Thyroid gland (tissue), 4 donors: ENCODE data around the gene DENND1A. TPM values are rescaled to one million over a fixed set of nuclear protein-coding genes. Genes with fewer than 3 reads are reported as not detected.
A peak's percentile ranks its signal among the peaks of the same experiment; 100 is the strongest.
"Not testable (repeated sequence)": the region's sequence is repeated elsewhere in the genome, so short reads cannot be mapped to it uniquely, and the experiment has no call there.

Experiments used
- DNase-seq, 2 donors: peaks; one replicate each; pipeline ENCODE4 v3.0.0-alpha.2; 2019
- H3K27ac ChIP-seq, 3 donors: fragments of 200-600 bp; sonication (generic); 1 replicate in 2 of 3; 2 replicates in 1 of 3; pipeline ENCODE4 v1.5.1; 2016 to 2019; ENCODE audit warnings: mild to moderate bottlenecking in 1 of 3, moderate library complexity in 1 of 3
- H3K27me3 ChIP-seq: fragments of 200-600 bp; sonication (generic); one replicate; pipeline ENCODE4 v1.5.1; 2019
- H3K36me3 ChIP-seq, 2 donors: fragments of 200-600 bp; sonication (generic); one replicate each; pipeline ENCODE4 v1.5.1; 2016 to 2019
- H3K4me1 ChIP-seq, 2 donors: fragments of 200-600 bp; sonication (generic); one replicate each; pipeline ENCODE4 v1.5.1; 2017 to 2019
- H3K4me3 ChIP-seq, 3 donors: fragments of 200-600 bp; sonication (generic); replicated peaks in 1 of 3; 1 replicate in 2 of 3; 2 replicates in 1 of 3; pipeline ENCODE4 v1.5.1; 2016; ENCODE audit warnings: mild to moderate bottlenecking in 1 of 3
- H3K9me3 ChIP-seq: fragments of 200-600 bp; sonication (generic); one replicate; pipeline ENCODE4 v1.5.1; 2017
- CTCF ChIP-seq, 6 experiments: fragments of 200-600 bp in 3 of 6; fragments of 450-650 bp in 3 of 6; sonication (generic) in 3 of 6; IDR thresholded peaks; one replicate each; pipeline ENCODE4 v1.5.1; 2016 to 2019; ENCODE audit warnings: antibody characterized with exemption in 6 of 6, mild to moderate bottlenecking in 2 of 6, inconsistent platforms in 1 of 6, moderate library complexity in 1 of 6
- POLR2A ChIP-seq, 2 donors: fragments of 450-650 bp; IDR thresholded peaks; one replicate each; pipeline ENCODE4 v1.6.1; 2017; ENCODE audit warnings: antibody characterized with exemption in 2 of 2, mild to moderate bottlenecking in 2 of 2, moderate library complexity in 1 of 2
- WGBS, 2 donors: methylation state at CpG; one replicate each; pipeline ENCODE4 v1.1.5; 2017; 5-methylcytosine and 5-hydroxymethylcytosine counted together
- intact Hi-C: fragments of 100-400 bp; cut with DNase I; formaldehyde crosslinking; loops from one replicate; pipeline ENCODE4 v1.15.1; 2023
- total RNA-seq, 4 donors: library from RNA; depleted of rRNA; stranded (reverse); fragments of >200 nt; gene quantifications; one replicate each; pipeline ENCODE4 v1.2.3, GENCODE V29; 2016

Gene DENND1A
- total RNA-seq, 4 donors from 2014 or later = 18.8 to 34.4 (median 28.2) TPM

GRCh38 chr9:123336959-123337358 lies 593.0 kb downstream of the DENND1A start:
- Histone ChIP-seq H3K27ac (peak overlapping the region in 2 of 3 donors; percentile 73 to 83), H3K4me1 (peaks cover 30 to 36% of the 10 kb centered on the region in 2 donors), H3K9me3 (no peaks in the 10 kb centered on the region), H3K4me3 (no peak overlapping the region), H3K36me3 (no peaks in the 10 kb centered on the region), H3K27me3 (no peaks in the 10 kb centered on the region)
- intact Hi-C loops = no loop called here
- TF ChIP-seq CTCF (IDR thresholded peaks at IDR 0.05) (no peak), POLR2A (IDR thresholded peaks at IDR 0.05) (no peak)
- DNase-seq = no peak

GRCh38 chr9:123336449-123336848 lies 593.5 kb downstream of the DENND1A start:
- DNase-seq = peak in 1 of 2 donors; percentile 33
- Histone ChIP-seq H3K27me3 (no peaks in the 10 kb centered on the region), H3K4me1 (peaks cover 30 to 36% of the 10 kb centered on the region in 2 donors), H3K27ac (peak overlapping the region; percentile 73 to 85 (median 83)), H3K9me3 (no peaks in the 10 kb centered on the region), H3K36me3 (no peaks in the 10 kb centered on the region), H3K4me3 (no peak overlapping the region)
- TF ChIP-seq CTCF (IDR thresholded peaks at IDR 0.05) (no peak), POLR2A (IDR thresholded peaks at IDR 0.05) (no peak)
- 89 to 94% methylated on average over 3 of the region's 3 CpGs for WGBS, 2 donors
- intact Hi-C loops = no loop called here

- Histone ChIP-seq H3K27ac (peak overlapping the region; percentile 73 to 85 (median 83)), H3K4me3 (no peak overlapping the region), H3K4me1 (peaks cover 30 to 36% of the 10 kb centered on the region in 2 donors), H3K9me3 (no peaks in the 10 kb centered on the region), H3K27me3 (no peaks in the 10 kb centered on the region), H3K36me3 (no peaks in the 10 kb centered on the region)
- 49 to 55% methylated on average over 6 of the region's 6 CpGs for WGBS, 2 donors
- DNase-seq = no peak
- intact Hi-C loops = no loop called here
- no peak for TF ChIP-seq CTCF (IDR thresholded peaks at IDR 0.05)
- TF ChIP-seq POLR2A (IDR thresholded peaks at IDR 0.05) = no peak
These were observed 594.0 kb downstream of the DENND1A start for GRCh38 chr9:123335986-123336329.

- intact Hi-C loops = no loop called here
- Histone ChIP-seq H3K36me3 (no peaks in the 10 kb centered on the region), H3K4me1 (peaks cover 25 to 31% of the 10 kb centered on the region in 2 donors), H3K27ac (peak overlapping the region; percentile 73 to 85 (median 83)), H3K27me3 (no peaks in the 10 kb centered on the region), H3K4me3 (no peak overlapping the region), H3K9me3 (no peaks in the 10 kb centered on the region)
- TF ChIP-seq POLR2A (IDR thresholded peaks at IDR 0.05) (no peak), CTCF (IDR thresholded peaks at IDR 0.05) (no peak)
- WGBS, 2 donors = 23 to 24% methylated on average over 9 of the region's 9 CpGs
- DNase-seq = peak; percentile 85 to 93
These were observed 594.5 kb downstream of the DENND1A start for GRCh38 chr9:123335193-123335985.

GRCh38 chr9:123334639-123335038 lies 595.3 kb downstream of the DENND1A start:
- intact Hi-C loops = no loop called here
- no peaks in the 10 kb centered on the region for H3K27me3 ChIP-seq
- TF ChIP-seq POLR2A (IDR thresholded peaks at IDR 0.05) = no peak
- no peak for TF ChIP-seq CTCF (IDR thresholded peaks at IDR 0.05)
- no peak overlapping the region for H3K4me3 ChIP-seq
- peaks cover 18 to 23% of the 10 kb centered on the region in 2 donors for H3K4me1 ChIP-seq
- 97 to 98% methylated on average over 3 of the region's 3 CpGs for WGBS, 2 donors
- DNase-seq = no peak
- no peaks in the 10 kb centered on the region for H3K36me3 ChIP-seq
- peak overlapping the region; percentile 73 to 85 (median 83) for H3K27ac ChIP-seq
- no peaks in the 10 kb centered on the region for H3K9me3 ChIP-seq

GRCh38 chr9:123333058-123333669 lies 596.8 kb downstream of the DENND1A start:
- peaks cover 16 to 27% of the 10 kb centered on the region in 2 donors for H3K4me1 ChIP-seq
- H3K27ac ChIP-seq, H3K36me3 ChIP-seq, H3K9me3 ChIP-seq, H3K27me3 ChIP-seq, DNase-seq, H3K4me3 ChIP-seq, intact Hi-C loops: not testable (repeated sequence)
- 78 to 83% methylated on average over 8 of the region's 8 CpGs for WGBS, 2 donors
